Endodermal cell (in vitro differentiated cells): ENCODE measurements around the gene TKT. TPM values are rescaled to one million over a fixed set of nuclear protein-coding genes. Genes with fewer than 3 reads are reported as not detected.
"Not testable (repeated sequence)": the region's sequence is repeated elsewhere in the genome, so short reads cannot be mapped to it uniquely, and the experiment has no call there.

Experiments used
- DNase-seq: peaks from one replicate; pipeline ENCODE4 v3.0.0-alpha.2; 2017
- H3K27ac ChIP-seq: 2 replicates; pipeline ENCODE4 v1.5.1; 2013; ENCODE audit warnings: mild to moderate bottlenecking, low read depth, low read length, moderate library complexity
- H3K27me3 ChIP-seq: 2 replicates; pipeline ENCODE4 v1.6.1; 2013; ENCODE audit warnings: mild to moderate bottlenecking, low read length, moderate library complexity; ENCODE audit not compliant: insufficient read depth, control insufficient read depth, poor library complexity, severe bottlenecking
- H3K36me3 ChIP-seq: 2 replicates; pipeline ENCODE4 v1.7.0; 2013; ENCODE audit warnings: mild to moderate bottlenecking, low read length, moderate library complexity; ENCODE audit not compliant: control insufficient read depth, insufficient read depth
- H3K4me1 ChIP-seq: one replicate; pipeline ENCODE4 v1.7.0; 2013; ENCODE audit warnings: low read length; ENCODE audit not compliant: control insufficient read depth, insufficient read depth
- H3K4me3 ChIP-seq: 2 replicates; pipeline ENCODE4 v1.5.1; 2013; ENCODE audit warnings: mild to moderate bottlenecking, low read length, moderate library complexity
- H3K9ac ChIP-seq: 2 replicates; pipeline ENCODE4 v1.6.1; 2013; ENCODE audit warnings: mild to moderate bottlenecking, low read length, moderate library complexity; ENCODE audit not compliant: poor library complexity, severe bottlenecking; ENCODE audit errors: extremely low read depth
- H3K9me3 ChIP-seq: 2 replicates; pipeline ENCODE4 v1.6.1; 2013; ENCODE audit warnings: mild to moderate bottlenecking, low read length, moderate library complexity; ENCODE audit not compliant: control insufficient read depth
- H3K27ac Mint-ChIP-seq: 2 replicates; pipeline ENCODE4 v1.8.0; 2020; ENCODE audit warnings: mixed read lengths
- H3K27me3 Mint-ChIP-seq: 2 replicates; pipeline ENCODE4 v1.8.0; 2021; ENCODE audit warnings: mild to moderate bottlenecking, mixed read lengths; ENCODE audit not compliant: insufficient read depth
- H3K36me3 Mint-ChIP-seq: 2 replicates; pipeline ENCODE4 v1.8.0; 2020; ENCODE audit warnings: low read depth, mixed read lengths
- H3K4me1 Mint-ChIP-seq: 2 replicates; pipeline ENCODE4 v1.8.0; 2020; ENCODE audit warnings: mixed read lengths
- H3K4me3 Mint-ChIP-seq: 2 replicates; pipeline ENCODE4 v1.8.0; 2020; ENCODE audit warnings: mild to moderate bottlenecking, moderate library complexity, mixed read lengths
- H3K9me3 Mint-ChIP-seq: 2 replicates; pipeline ENCODE4 v1.8.0; 2020; ENCODE audit warnings: mild to moderate bottlenecking, mixed read lengths
- CTCF ChIP-seq: fragments of 200-600 bp; sonication (generic); conservative IDR thresholded peaks from 2 replicates; pipeline ENCODE4 v1.5.0; 2021; ENCODE audit warnings: antibody characterized with exemption, mild to moderate bottlenecking
- WGBS, 2 experiments: methylation state at CpG; one replicate each; pipeline versions ENCODE4 v1.1.5 to v1.1.7; 2013; ENCODE audit warnings: missing lambda C conversion rate in 2 of 2, mixed read lengths in 1 of 2; ENCODE audit not compliant: insufficient coverage in 1 of 2, insufficient read length in 1 of 2; 5-methylcytosine and 5-hydroxymethylcytosine counted together
- total RNA-seq, 2 donors: library from RNA; stranded (reverse); fragmentation: NEBNext Ultra II Directional in 1 of 2; extraction: Animal tissue kit (Norgen Biotek cat#: 25700) in 1 of 2; gene quantifications; 2 replicates in 1 of 2; 3 replicates in 1 of 2; pipeline ENCODE4 v1.2.1, GENCODE V29; 2021

The TKT gene
- total RNA-seq, 2 donors from 2014 or later = 373 to 472 TPM

GRCh38 chr3:53269888-53270880 lies 14.4 kb upstream of the TKT start:
- H3K27me3 Mint-ChIP-seq = no peaks in the 10 kb centered on the region
- H3K4me3 Mint-ChIP-seq = no peak overlapping the region
- Histone ChIP-seq H3K9me3 (no peaks in the 10 kb centered on the region), H3K27ac (peak overlapping the region; percentile 89), H3K4me1 (no peaks in the 10 kb centered on the region), H3K4me3 (no peak overlapping the region), H3K9ac (no peak overlapping the region), H3K27me3 (no peaks in the 10 kb centered on the region), H3K36me3 (no peaks in the 10 kb centered on the region)
- TF ChIP-seq CTCF = no peak
- H3K27ac Mint-ChIP-seq = peak overlapping the region; percentile 92
- H3K4me1 Mint-ChIP-seq = peaks cover 17% of the 10 kb centered on the region
- no peaks in the 10 kb centered on the region for H3K36me3 Mint-ChIP-seq
- WGBS, 2 experiments = 57 to 62% methylated on average over 9 to 12 of the region's 12 CpGs
- no peaks in the 10 kb centered on the region for H3K9me3 Mint-ChIP-seq
- DNase-seq = peak; percentile 95

- H3K9me3 Mint-ChIP-seq, H3K27me3 ChIP-seq, H3K27me3 Mint-ChIP-seq, H3K9ac ChIP-seq, H3K4me3 Mint-ChIP-seq, DNase-seq, H3K9me3 ChIP-seq, H3K27ac ChIP-seq, H3K4me1 ChIP-seq, H3K36me3 Mint-ChIP-seq, H3K27ac Mint-ChIP-seq, H3K36me3 ChIP-seq, H3K4me3 ChIP-seq: not testable (repeated sequence)
- WGBS, 2 experiments = 96 to 99% methylated on average over 11 of the region's 11 CpGs
- H3K4me1 Mint-ChIP-seq = peaks cover 23% of the 10 kb centered on the region
Observed at GRCh38 chr3:53269193-53269592, 13.4 kb upstream of the TKT start.

GRCh38 chr3:53267766-53268165 lies 11.9 kb upstream of the TKT start:
- Mint-ChIP-seq H3K27ac (no peak overlapping the region), H3K36me3 (no peaks in the 10 kb centered on the region), H3K27me3 (no peaks in the 10 kb centered on the region), H3K4me1 (peaks cover 23% of the 10 kb centered on the region), H3K9me3 (no peaks in the 10 kb centered on the region), H3K4me3 (no peak overlapping the region)
- no peak for DNase-seq
- Histone ChIP-seq H3K4me1 (no peaks in the 10 kb centered on the region), H3K4me3 (no peak overlapping the region), H3K27me3 (no peaks in the 10 kb centered on the region), H3K9ac (no peak overlapping the region), H3K27ac (no peak overlapping the region), H3K9me3 (no peaks in the 10 kb centered on the region), H3K36me3 (no peaks in the 10 kb centered on the region)
- TF ChIP-seq CTCF = no peak
